Keratinocyte (primary cell): ENCODE data around the gene SMC1B. TPM values are rescaled to one million over a fixed set of nuclear protein-coding genes. Genes with fewer than 3 reads are reported as not detected.

ENCODE experiments used
- DNase-seq: peaks from one replicate; pipeline ENCODE4 v3.0.0-alpha.2; 2011; ENCODE audit warnings: low read depth, missing footprints, low spot score
- FAIRE-seq: peaks from 2 replicates; lab custom pipeline; 2011; peaks lifted over from hg19 to GRCh38; lab: Jason Lieb, UNC
- H2AFZ ChIP-seq: 2 replicates; pipeline ENCODE4 v1.6.0; 2012; ENCODE audit warnings: low read length, control low read depth, inconsistent platforms; ENCODE audit not compliant: control insufficient read depth
- H3K27ac ChIP-seq: 2 replicates; pipeline ENCODE4 v1.5.1; 2011; ENCODE audit warnings: low read length; ENCODE audit not compliant: control insufficient read depth, insufficient read depth
- H3K27me3 ChIP-seq: 3 replicates; pipeline ENCODE4 v1.6.0; 2011; ENCODE audit warnings: low read length; ENCODE audit not compliant: control insufficient read depth, insufficient read depth; ENCODE audit errors: extremely low read depth
- H3K36me3 ChIP-seq, 2 experiments: 2 replicates in 1 of 2; 3 replicates in 1 of 2; pipeline ENCODE4 v1.5.1; 2011; ENCODE audit warnings: low read length in 2 of 2, mild to moderate bottlenecking in 1 of 2; ENCODE audit not compliant: control insufficient read depth in 2 of 2, insufficient read depth in 2 of 2; ENCODE audit errors: extremely low read depth in 1 of 2
- H3K4me1 ChIP-seq: 3 replicates; pipeline ENCODE4 v1.5.1; 2011; ENCODE audit warnings: low read length; ENCODE audit not compliant: control insufficient read depth, insufficient read depth; ENCODE audit errors: extremely low read depth
- H3K4me2 ChIP-seq: 3 replicates; pipeline ENCODE4 v1.6.0; 2011; ENCODE audit warnings: low read depth, low read length; ENCODE audit not compliant: control insufficient read depth, insufficient read depth; ENCODE audit errors: extremely low read depth
- H3K4me3 ChIP-seq, 3 experiments: fragments of 200-600 bp in 1 of 3; sonication (generic) in 1 of 3; 2 replicates in 2 of 3; 3 replicates in 1 of 3; pipeline ENCODE4 v1.5.1; 2011 to 2016; ENCODE audit warnings: low read length in 3 of 3, mild to moderate bottlenecking in 3 of 3, control low read depth in 2 of 3, inconsistent platforms in 1 of 3, low read depth in 1 of 3, mixed read lengths in 1 of 3, mixed run types in 1 of 3, moderate library complexity in 1 of 3; ENCODE audit not compliant: control insufficient read depth in 2 of 3, insufficient read depth in 2 of 3; ENCODE audit errors: extremely low read depth in 1 of 3
- H3K79me2 ChIP-seq: 2 replicates; pipeline ENCODE4 v1.6.0; 2012; ENCODE audit warnings: low read length; ENCODE audit not compliant: control insufficient read depth, insufficient read depth
- H3K9ac ChIP-seq: 3 replicates; pipeline ENCODE4 v1.6.0; 2011; ENCODE audit warnings: low read length; ENCODE audit not compliant: control insufficient read depth, insufficient read depth; ENCODE audit errors: extremely low read depth
- H3K9me1 ChIP-seq: 3 replicates; pipeline ENCODE4 v1.6.0; 2011; ENCODE audit warnings: low read length; ENCODE audit not compliant: control insufficient read depth, insufficient read depth; ENCODE audit errors: extremely low read depth
- H3K9me3 ChIP-seq: 2 replicates; pipeline ENCODE4 v1.5.1; 2012; ENCODE audit warnings: low read depth, low read length; ENCODE audit not compliant: control insufficient read depth
- H4K20me1 ChIP-seq: 3 replicates; pipeline ENCODE4 v1.6.0; 2011; ENCODE audit warnings: low read length; ENCODE audit not compliant: control insufficient read depth, insufficient read depth; ENCODE audit errors: extremely low read depth
- CTCF ChIP-seq, 3 experiments: IDR thresholded peaks in 1 of 3; conservative IDR thresholded peaks in 1 of 3; optimal IDR thresholded peaks in 1 of 3; 2 replicates in 2 of 3; 3 replicates in 1 of 3; pipeline versions ENCODE3 to v1.5.1; 2011; ENCODE audit warnings: low read length in 3 of 3, mild to moderate bottlenecking in 3 of 3, moderate library complexity in 2 of 3, control low read depth in 1 of 3, inconsistent platforms in 1 of 3; ENCODE audit not compliant: insufficient read depth in 2 of 3; ENCODE audit errors: extremely low read depth in 1 of 3
- EZH2 ChIP-seq: IDR thresholded peaks from one replicate; pipeline ENCODE4 v1.6.1; 2012; ENCODE audit warnings: inconsistent platforms, mild to moderate bottlenecking, low read length, moderate library complexity
- dilution Hi-C: fragments of 300-500 bp; cut with MboI; formaldehyde crosslinking; loops from one replicate; pipeline ENCODE4 v1.7.0; 2020; ENCODE audit warnings: low sequenced_read_pairs; ENCODE audit not compliant: extremely low pct_ligation_motif_present
- polyA plus RNA-seq, 5 experiments: library from polyadenylated mRNA; depleted of rRNA in 3 of 5; stranded (reverse) in 3 of 5; stranded (forward) in 1 of 5; unstranded in 1 of 5; fragments of >200 nt; gene quantifications; 1 replicate in 1 of 5; 2 replicates in 3 of 5; 3 replicates in 1 of 5; pipeline versions ENCODE4 v1.2.1 to v1.2.3, GENCODE V29; 2011 to 2012; ENCODE audit warnings: missing spikeins in 2 of 5, low read depth in 1 of 5, low replicate concordance in 1 of 5

SMC1B gene
- polyA plus RNA-seq, 1 donor (not counting 4 experiments of a cell fraction or from before 2014, with no cell fraction given), result not detected

- H3K9me1 ChIP-seq, result no peaks in the 10 kb centered on the region
- H3K36me3 ChIP-seq, result no peaks in the 10 kb centered on the region
- dilution Hi-C loops, result no loop called here
- H3K9me3 ChIP-seq, result no peaks in the 10 kb centered on the region
- FAIRE-seq (no peak), DNase-seq (no peak)
- H3K4me1 ChIP-seq, result no peaks in the 10 kb centered on the region
- no peak overlapping the region for H3K27ac ChIP-seq
- no peak overlapping the region for H3K4me3 ChIP-seq
- no peaks in the 10 kb centered on the region for H4K20me1 ChIP-seq
- no peaks in the 10 kb centered on the region for H3K27me3 ChIP-seq
- no peak overlapping the region for H3K9ac ChIP-seq
- no peak overlapping the region for H2AFZ ChIP-seq
- no peak for TF ChIP-seq CTCF (optimal IDR thresholded peaks at IDR 0.05 in 1 of 3, IDR thresholded peaks at IDR 0.05 in 1 of 3, conservative IDR thresholded peaks at IDR 0.05 in 1 of 3; ENCODE audit: extremely low read depth in 1 of 3, insufficient read depth in 2 of 3, low read length in 3 of 3)
- TF ChIP-seq EZH2, result no peak
- no peak overlapping the region for H3K4me2 ChIP-seq
- H3K79me2 ChIP-seq, result no peaks in the 10 kb centered on the region
These were observed 23.9 kb downstream of the SMC1B start for GRCh38 chr22:45389546-45389945.

GRCh38 chr22:45381348-45381747 is 32.1 kb downstream of the SMC1B start:
- dilution Hi-C loops, result no loop called here
- no peak for FAIRE-seq
- no peaks in the 10 kb centered on the region for H3K9me1 ChIP-seq

More at GRCh38 chr22:45381348-45381747, 32.1 kb downstream of the SMC1B start:
- H3K4me1 ChIP-seq, result no peaks in the 10 kb centered on the region
- TF ChIP-seq CTCF (optimal IDR thresholded peaks at IDR 0.05 in 1 of 3, IDR thresholded peaks at IDR 0.05 in 1 of 3, conservative IDR thresholded peaks at IDR 0.05 in 1 of 3; ENCODE audit: extremely low read depth in 1 of 3, insufficient read depth in 2 of 3, low read length in 3 of 3) (no peak), EZH2 (no peak)
- no peak overlapping the region for H3K4me2 ChIP-seq
- H2AFZ ChIP-seq, result no peak overlapping the region
- no peaks in the 10 kb centered on the region for H4K20me1 ChIP-seq
- no peak overlapping the region for H3K9ac ChIP-seq
- H3K36me3 ChIP-seq, result no peaks in the 10 kb centered on the region
- no peaks in the 10 kb centered on the region for H3K9me3 ChIP-seq
- H3K79me2 ChIP-seq, result no peaks in the 10 kb centered on the region
- no peak for DNase-seq
- H3K27ac ChIP-seq, result no peak overlapping the region
- no peak overlapping the region for H3K4me3 ChIP-seq
- H3K27me3 ChIP-seq, result no peaks in the 10 kb centered on the region
